GM13976 (cell line): ENCODE data around the gene GCNT1.
"Not testable (repeated sequence)": the region's sequence is repeated elsewhere in the genome, so short reads cannot be mapped to it uniquely, and the experiment has no call there.

Experiments used
- DNase-seq: peaks from one replicate; pipeline ENCODE4 v3.0.0; 2012; ENCODE audit warnings: low spot score
- CTCF ChIP-seq: IDR thresholded peaks from 2 replicates; pipeline ENCODE4 v1.5.1; 2012; ENCODE audit warnings: borderline replicate concordance, mild to moderate bottlenecking; ENCODE audit not compliant: insufficient read depth; ENCODE audit errors: extremely low read depth, missing control alignments, control extremely low read depth
- in situ Hi-C: fragments of 300-500 bp; cut with MboI; formaldehyde crosslinking; loops from one replicate; pipeline ENCODE4 v1.12.0; 2022; ENCODE audit warnings: low sequenced_read_pairs, mixed read lengths, inconsistent platforms; ENCODE audit not compliant: unreplicated experiment

Gene GCNT1

GRCh38 chr9:76433406-76433805, 25.6 kb upstream of the GCNT1 start:
- TF ChIP-seq CTCF: no peak
- in situ Hi-C loops: no loop called here

GRCh38 chr9:76433836-76434235, 25.1 kb upstream of the GCNT1 start:
- no peak for TF ChIP-seq CTCF
- in situ Hi-C loops: no loop called here
- no peak for DNase-seq

More at GRCh38 chr9:76433406-76433805, 25.6 kb upstream of the GCNT1 start:
- DNase-seq: no peak

GRCh38 chr9:76434897-76435296, 24.1 kb upstream of the GCNT1 start:
- in situ Hi-C loops, DNase-seq: not testable (repeated sequence)

GRCh38 chr9:76437017-76437699, 21.8 kb upstream of the GCNT1 start:
- DNase-seq, in situ Hi-C loops: not testable (repeated sequence)

GRCh38 chr9:76438841-76439588, 20.0 kb upstream of the GCNT1 start:
- DNase-seq: peak; percentile 51
- no peak for TF ChIP-seq CTCF
- in situ Hi-C loops: no loop called here

- peak; percentile 47 for DNase-seq
- in situ Hi-C loops: loop anchor here (10.0 kb wide), 1 partner anchor 263 kb away; no protein-coding TSS in a partner anchor
- TF ChIP-seq CTCF: no peak
Measured at GRCh38 chr9:76441551-76442322, 17.2 kb upstream of the GCNT1 start.

- DNase-seq: no peak
- no peak for TF ChIP-seq CTCF
- in situ Hi-C loops: loop anchor here (10.0 kb wide), 1 partner anchor 261 kb away; no protein-coding TSS in a partner anchor
Measured at GRCh38 chr9:76443887-76444286, 15.1 kb upstream of the GCNT1 start.
